GM21390 (cell line): ENCODE results near the gene TPST2.
"Not testable (repeated sequence)": the region's sequence is repeated elsewhere in the genome, so short reads cannot be mapped to it uniquely, and the experiment has no call there.

Experiments
- ATAC-seq: cut with Tn5 transposase; IDR thresholded peaks from one replicate; pipeline ENCODE4 v1.9.1; 2021; ENCODE audit not compliant: unreplicated experiment

Gene TPST2

GRCh38 chr22:26589845-26590736 is at the start of gene TPST2:
TSS of gene TPST2 (minus strand) at chr22:26590132. CDS start at chr22:26541630, 48,502 bp downstream.
- peak; percentile 63 for ATAC-seq

GRCh38 chr22:26636296-26636695 is 46.4 kb upstream of the TPST2 start:
- ATAC-seq: no peak

- no peak for ATAC-seq
Measured at GRCh38 chr22:26635117-26635516, 45.2 kb upstream of the TPST2 start.

GRCh38 chr22:26634189-26634588 is 44.3 kb upstream of the TPST2 start:
- no peak for ATAC-seq

- ATAC-seq: no peak
Measured at GRCh38 chr22:26632422-26633155, 42.7 kb upstream of the TPST2 start.

GRCh38 chr22:26631282-26631681 is 41.4 kb upstream of the TPST2 start:
- ATAC-seq: no peak

GRCh38 chr22:26629988-26630761 is 40.2 kb upstream of the TPST2 start:
- no peak for ATAC-seq

- ATAC-seq: no peak
Measured at GRCh38 chr22:26624803-26625202, 34.9 kb upstream of the TPST2 start.

- no peak for ATAC-seq
Measured at GRCh38 chr22:26623984-26624383, 34.1 kb upstream of the TPST2 start.

GRCh38 chr22:26621663-26622062 is 31.7 kb upstream of the TPST2 start, which contains the start of gene CRYBA4:
TSS of gene CRYBA4 (plus strand) at chr22:26621963. CDS start at chr22:26622597, 634 bp downstream.
- no peak for ATAC-seq

- no peak for ATAC-seq
Measured at GRCh38 chr22:26620197-26620596, 30.3 kb upstream of the TPST2 start.

- ATAC-seq: no peak
Measured at GRCh38 chr22:26619510-26619909, 29.6 kb upstream of the TPST2 start.

GRCh38 chr22:26618455-26618854 is 28.5 kb upstream of the TPST2 start:
- no peak for ATAC-seq

GRCh38 chr22:26617271-26618199 is 27.6 kb upstream of the TPST2 start, which contains the start of gene CRYBB1:
TSS of gene CRYBB1 (minus strand) at chr22:26618027. CDS start at chr22:26616319, 1,708 bp downstream.
- ATAC-seq: no peak

GRCh38 chr22:26616650-26617049 is 26.7 kb upstream of the TPST2 start:
- no peak for ATAC-seq

GRCh38 chr22:26615830-26616435 is 26.0 kb upstream of the TPST2 start:
- ATAC-seq: no peak

GRCh38 chr22:26615149-26615548 is 25.2 kb upstream of the TPST2 start:
- ATAC-seq: no peak

GRCh38 chr22:26614322-26614721 is 24.4 kb upstream of the TPST2 start:
- no peak for ATAC-seq

GRCh38 chr22:26613753-26614152 is 23.8 kb upstream of the TPST2 start:
- ATAC-seq: not testable (repeated sequence)

GRCh38 chr22:26612652-26613051 is 22.7 kb upstream of the TPST2 start:
- no peak for ATAC-seq
